Stimulated activated CD4-positive, alpha-beta T cell treated with anti-CD3 and anti-CD28 coated beads, Interleukin-12 subunit alpha, Interleukin-12 subunit beta, amount 100 ng/mL, for 48 hours (primary cell): ENCODE measurements around the gene KLHL3.
A peak's percentile ranks its signal among the peaks of the same experiment; 100 is the strongest.

ENCODE experiments used
- DNase-seq, 3 donors: peaks; one replicate each; pipeline ENCODE4 v3.0.0-alpha.2; 2020; ENCODE audit warnings: low read depth in 2 of 3, low spot score in 1 of 3

The KLHL3 gene

GRCh38 chr5:137750436-137750835 lies 14.5 kb upstream of the KLHL3 start:
- DNase-seq: no peak

- DNase-seq: no peak
Observed at GRCh38 chr5:137747848-137748247, 12.0 kb upstream of the KLHL3 start.

- peak; percentile 21 to 63 (median 39) for DNase-seq
Observed at GRCh38 chr5:137743031-137743640, 7.2 kb upstream of the KLHL3 start.

GRCh38 chr5:137741718-137742117 lies 5.8 kb upstream of the KLHL3 start:
- DNase-seq: no peak

GRCh38 chr5:137739737-137740136 lies 3.8 kb upstream of the KLHL3 start:
- no peak for DNase-seq

- no peak for DNase-seq
Observed at GRCh38 chr5:137738947-137739346, 3.1 kb upstream of the KLHL3 start.

GRCh38 chr5:137737349-137738131 lies 1.7 kb upstream of the KLHL3 start:
- peak in 1 of 3 donors; percentile 35 for DNase-seq

GRCh38 chr5:137736496-137736895 lies 607 bp upstream of the KLHL3 start:
- no peak for DNase-seq

GRCh38 chr5:137734962-137735554 lies 831 bp downstream of the KLHL3 start:
- no peak for DNase-seq

GRCh38 chr5:137734331-137734730 lies 1.6 kb downstream of the KLHL3 start:
- no peak for DNase-seq

- no peak for DNase-seq
Observed at GRCh38 chr5:137733922-137734321, 2.0 kb downstream of the KLHL3 start.

GRCh38 chr5:137733006-137733405 lies 2.9 kb downstream of the KLHL3 start:
- DNase-seq: no peak

GRCh38 chr5:137731176-137731575 lies 4.7 kb downstream of the KLHL3 start:
- DNase-seq: no peak

- no peak for DNase-seq
Observed at GRCh38 chr5:137730336-137730735, 5.6 kb downstream of the KLHL3 start.

GRCh38 chr5:137728048-137728447 lies 7.8 kb downstream of the KLHL3 start:
- no peak for DNase-seq

- DNase-seq: no peak
Observed at GRCh38 chr5:137727623-137728022, 8.3 kb downstream of the KLHL3 start.

GRCh38 chr5:137724251-137724650 lies 11.6 kb downstream of the KLHL3 start:
- no peak for DNase-seq

GRCh38 chr5:137718611-137719010 lies 17.3 kb downstream of the KLHL3 start:
- DNase-seq: no peak

- DNase-seq: no peak
Observed at GRCh38 chr5:137716337-137716736, 19.6 kb downstream of the KLHL3 start.

- no peak for DNase-seq
Observed at GRCh38 chr5:137715456-137715855, 20.4 kb downstream of the KLHL3 start.

GRCh38 chr5:137714946-137715345 lies 20.9 kb downstream of the KLHL3 start:
- DNase-seq: no peak

- no peak for DNase-seq
Observed at GRCh38 chr5:137714494-137714893, 21.4 kb downstream of the KLHL3 start.
